Heart left ventricle (tissue), 16 donors: Measurements from ENCODE around the gene DIDO1. TPM values are rescaled to one million over a fixed set of nuclear protein-coding genes. Genes with fewer than 3 reads are reported as not detected.
"Not testable (repeated sequence)": the region's sequence is repeated elsewhere in the genome, so short reads cannot be mapped to it uniquely, and the experiment has no call there.

Source experiments
- ATAC-seq, 4 donors: fragments of 200-7000 bp; cut with Tn5 transposase; one replicate each; pipeline ENCODE4 v1.9.1; 2020 to 2022; ENCODE audit warnings: moderate library complexity in 4 of 4, mild to moderate bottlenecking in 3 of 4, moderate number of reproducible peaks in 1 of 4
- DNase-seq, 5 donors: peaks; one replicate each; pipeline ENCODE4 v3.0.0-alpha.2; 2020
- H3K27ac ChIP-seq, 12 donors: fragments of 200-600 bp; sonication (generic) in 4 of 12; one replicate each; pipeline versions ENCODE4 v1.5.0 to v1.8.0; 2016 to 2022; ENCODE audit warnings: mild to moderate bottlenecking in 2 of 12
- H3K27me3 ChIP-seq, 9 donors: fragments of 200-600 bp; sonication (generic) in 2 of 9; one replicate each; pipeline versions ENCODE4 v1.5.1 to v1.8.0; 2016 to 2022; ENCODE audit warnings: mild to moderate bottlenecking in 3 of 9
- H3K36me3 ChIP-seq, 9 donors: fragments of 200-600 bp; sonication (generic) in 2 of 9; one replicate each; pipeline versions ENCODE4 v1.5.0 to v1.8.0; 2018 to 2022; ENCODE audit warnings: mild to moderate bottlenecking in 2 of 9
- H3K4me1 ChIP-seq, 12 donors: fragments of 200-600 bp; sonication (generic) in 4 of 12; one replicate each; pipeline versions ENCODE4 v1.5.0 to v1.8.0; 2016 to 2022; ENCODE audit warnings: mild to moderate bottlenecking in 3 of 12
- H3K4me3 ChIP-seq, 12 donors: fragments of 200-600 bp; sonication (generic) in 4 of 12; one replicate each; pipeline versions ENCODE4 v1.5.0 to v1.8.0; 2017 to 2022; ENCODE audit warnings: mild to moderate bottlenecking in 9 of 12, moderate library complexity in 4 of 12
- H3K9me3 ChIP-seq, 12 donors: fragments of 200-600 bp; sonication (generic) in 4 of 12; one replicate each; pipeline versions ENCODE4 v1.5.0 to v1.8.0; 2016 to 2022; ENCODE audit warnings: mild to moderate bottlenecking in 1 of 12
- CTCF ChIP-seq, 12 donors: fragments of 200-600 bp; sonication (generic) in 4 of 12; IDR thresholded peaks; one replicate each; pipeline versions ENCODE4 v1.5.0 to v1.8.0; 2018 to 2022; ENCODE audit warnings: antibody characterized with exemption in 12 of 12, mild to moderate bottlenecking in 5 of 12
- POLR2A ChIP-seq, 2 donors: fragments of 450-650 bp; IDR thresholded peaks; one replicate each; pipeline ENCODE4 v1.6.1; 2017; ENCODE audit warnings: antibody characterized with exemption in 2 of 2, mild to moderate bottlenecking in 2 of 2, moderate library complexity in 2 of 2
- WGBS, 4 donors: extraction: QIAGEN DNeasy Blood & Tissue Kit in 2 of 4; methylation state at CpG; one replicate each; pipeline versions ENCODE4 v1.1.5 to v1.1.7; 2013 to 2018; 5-methylcytosine and 5-hydroxymethylcytosine counted together
- intact Hi-C, 10 donors: fragments of 100-400 bp; cut with DNase I; formaldehyde crosslinking; loops; one replicate each; pipeline versions ENCODE4 v1.11.1 to v1.14.2; 2022
- polyA plus RNA-seq, 2 donors: library from polyadenylated mRNA; stranded (reverse); fragments of 200-250 nt; gene quantifications; one replicate each; pipeline ENCODE4 v1.2.3, GENCODE V29; 2013
- total RNA-seq, 9 donors: library from RNA; depleted of rRNA in 2 of 9; stranded (reverse); fragments of >200 nt in 2 of 9; fragmentation: NEBNext Ultra II Directional in 3 of 9; extraction: Animal tissue kit (Norgen Biotek cat#: 25700) in 3 of 9; gene quantifications; one replicate each; pipeline versions ENCODE4 v1.1.0 to v1.2.4, GENCODE V29; 2016 to 2023
- donor health status: ischemic (EF 13 %, LVEDD 7.1; RV severe dilation, severe dysfunction).
- donor health status: healthy with polysubstance abuse.
- donor health status: DM: no; HTN: yes; CAD: no.
- donor health status: DM: no; HTN: no; CAD: no.
- donor health status: ischemic (EF 25% LVEDD 6.9; RV normal size, moderate dysfunction).
- donor health status: ischemic (EF 25% LVEDD 5.7; RV mildly dilated, moderate dysfunction).
- donor health status: healthy.
- donor health status: DM: yes; HTN: yes; CAD: no.
- donor health status: ischemic (EF 35%, LVEDD 5.7; RV mildly dilated, moderate dysfunction).
- donor health status: nonischemic (EF 11% LVEDD 7.7; RV severe dilation, severe dysfunction).
- donor health status: DM: yes; HTN: yes; CAD: no.
- donor health status: PGD.
- donor health status: ischemic (EF 29% LVEDD 5.4; RV normal size, mild dysfunction).
- donor health status: nonischemic (EF 23%, LVEDD 6.1; RV moderate dilation, normal function).

Gene DIDO1
- total and polyA plus RNA-seq, 11 donors = 16.5 to 46.2 (median 38.4) TPM

GRCh38 chr20:62961310-62961783 lies 35.0 kb upstream of the DIDO1 start:
- Histone ChIP-seq H3K27me3 (no peaks in the 10 kb centered on the region), H3K9me3 (no peaks in the 10 kb centered on the region), H3K4me1 (peaks cover 0 to 3% (median 0%) of the 10 kb centered on the region in 12 donors), H3K36me3 (peaks cover 0 to 6% (median 0%) of the 10 kb centered on the region in 9 donors), H3K27ac (peak overlapping the region in 3 of 12 donors; percentile 19 to 44 (median 22)), H3K4me3 (peak overlapping the region in 3 of 12 donors; percentile 14 to 41 (median 26))
- peak in 2 of 4 donors; percentile 26 to 38 for ATAC-seq
- TF ChIP-seq CTCF (IDR thresholded peaks at IDR 0.05) = no peak
- TF ChIP-seq POLR2A (IDR thresholded peaks at IDR 0.05) = no peak
- WGBS, 4 donors = 55 to 84% (median 74%) methylated on average over 12 to 19 of the region's 19 CpGs
- no peak for DNase-seq
- intact Hi-C loops = no loop called here

- DNase-seq, intact Hi-C loops, ATAC-seq, H3K36me3 ChIP-seq, H3K9me3 ChIP-seq, H3K4me1 ChIP-seq, H3K27me3 ChIP-seq: not testable (repeated sequence)
- Histone ChIP-seq H3K4me3 (peak overlapping the region in 1 of 12 donors; percentile 28), H3K27ac (peak overlapping the region in 1 of 12 donors; percentile 45)
- WGBS, 4 donors = 80 to 87% (median 83%) methylated on average over 10 to 27 of the region's 31 CpGs
Observed at GRCh38 chr20:62960446-62961309, 34.4 kb upstream of the DIDO1 start.

- no peaks in the 10 kb centered on the region for H3K27me3 ChIP-seq
- TF ChIP-seq POLR2A (IDR thresholded peaks at IDR 0.05) = no peak
- no peak for TF ChIP-seq CTCF (IDR thresholded peaks at IDR 0.05)
- 88 to 94% (median 90%) methylated on average over 12 to 20 of the region's 20 CpGs for WGBS, 4 donors
Observed at GRCh38 chr20:62959998-62960436, 33.7 kb upstream of the DIDO1 start.

GRCh38 chr20:62959101-62959971 lies 33.0 kb upstream of the DIDO1 start:
- ATAC-seq (no peak), DNase-seq (no peak)
- no peak overlapping the region for H3K27ac ChIP-seq
- WGBS, 4 donors = 72 to 83% (median 79%) methylated on average over 30 to 43 of the region's 43 CpGs
- no peaks in the 10 kb centered on the region for H3K9me3 ChIP-seq
- peaks cover 0 to 17% (median 4%) of the 10 kb centered on the region in 12 donors for H3K4me1 ChIP-seq
- intact Hi-C loops = no loop called here
- H3K36me3 ChIP-seq = peaks cover 0 to 6% (median 0%) of the 10 kb centered on the region in 9 donors
- H3K27me3 ChIP-seq = no peaks in the 10 kb centered on the region
- H3K4me3 ChIP-seq = no peak overlapping the region
- TF ChIP-seq POLR2A (IDR thresholded peaks at IDR 0.05) (no peak), CTCF (IDR thresholded peaks at IDR 0.05) (no peak)

More at GRCh38 chr20:62959998-62960436, 33.7 kb upstream of the DIDO1 start:
- Histone ChIP-seq H3K36me3 (peaks cover 0 to 6% (median 0%) of the 10 kb centered on the region in 9 donors), H3K4me3 (no peak overlapping the region), H3K9me3 (no peaks in the 10 kb centered on the region), H3K4me1 (peaks cover 0 to 13% (median 0%) of the 10 kb centered on the region in 12 donors), H3K27ac (no peak overlapping the region)
- intact Hi-C loops = no loop called here
- DNase-seq (no peak), ATAC-seq (no peak)
